OCI-LY1 (cell line): ENCODE measurements around the gene C1S.

Source experiments
- H2AFZ ChIP-seq: fragments of 200-600 bp; sonication (generic), shearing (Covaris generic); 2 replicates; pipeline ENCODE4 v1.6.0; 2014; ENCODE audit warnings: antibody characterized with exemption, mild to moderate bottlenecking, low read length
- H3F3A ChIP-seq: fragments of 200-600 bp; sonication (generic), shearing (Covaris generic); 2 replicates; pipeline ENCODE4 v1.6.0; 2014; ENCODE audit warnings: mild to moderate bottlenecking, antibody characterized with exemption, low read length, moderate library complexity; ENCODE audit not compliant: insufficient read depth
- H3K27ac ChIP-seq: fragments of 200-600 bp; sonication (generic); 2 replicates; pipeline ENCODE4 v1.5.1; 2014; ENCODE audit warnings: low read length, mixed run types, mild to moderate bottlenecking, low read depth; ENCODE audit not compliant: poor library complexity, severe bottlenecking
- H3K27me3 ChIP-seq: fragments of 200-600 bp; sonication (generic); 2 replicates; pipeline ENCODE4 v1.6.0; 2014; ENCODE audit warnings: antibody characterized with exemption, mild to moderate bottlenecking, low read length, moderate library complexity; ENCODE audit not compliant: insufficient read depth
- H3K36me3 ChIP-seq: fragments of 200-600 bp; sonication (generic); 2 replicates; pipeline ENCODE4 v1.6.1; 2014; ENCODE audit warnings: mild to moderate bottlenecking, antibody characterized with exemption, low read length, moderate library complexity, mixed read lengths; ENCODE audit not compliant: insufficient read depth
- H3K4me1 ChIP-seq: fragments of 200-600 bp; sonication (generic); 2 replicates; pipeline ENCODE4 v1.5.1; 2014; ENCODE audit warnings: mild to moderate bottlenecking, low read length, moderate library complexity; ENCODE audit not compliant: insufficient read depth, severe bottlenecking
- H3K4me2 ChIP-seq: fragments of 200-600 bp; sonication (generic), shearing (Covaris generic); 2 replicates; pipeline ENCODE4 v1.6.1; 2014; ENCODE audit warnings: low read length
- H3K4me3 ChIP-seq: fragments of 200-600 bp; sonication (generic); 2 replicates; pipeline ENCODE4 v1.5.1; 2014; ENCODE audit warnings: low read length, low read depth, mild to moderate bottlenecking, mixed read lengths; ENCODE audit not compliant: poor library complexity, severe bottlenecking
- H3K79me2 ChIP-seq: fragments of 200-600 bp; shearing (Covaris generic); 2 replicates; pipeline ENCODE4 v1.6.1; 2016; ENCODE audit warnings: mixed run types, low read length, mixed read lengths; ENCODE audit not compliant: insufficient read depth
- H3K9ac ChIP-seq: fragments of 200-600 bp; sonication (generic), shearing (Covaris generic); 2 replicates; pipeline ENCODE4 v1.6.1; 2014; ENCODE audit warnings: mild to moderate bottlenecking, low read length, mixed read lengths
- H3K9me2 ChIP-seq: fragments of 200-600 bp; sonication (generic), shearing (Covaris generic); 2 replicates; pipeline ENCODE4 v1.6.1; 2014; ENCODE audit warnings: low read depth, mild to moderate bottlenecking, low read length, mixed read lengths
- H3K9me3 ChIP-seq: fragments of 200-600 bp; shearing (Covaris generic); 2 replicates; pipeline ENCODE4 v1.6.1; 2014; ENCODE audit warnings: low read length, mixed read lengths
- H4K20me1 ChIP-seq: fragments of 200-600 bp; sonication (generic), shearing (Covaris generic); 2 replicates; pipeline ENCODE4 v1.6.0; 2016; ENCODE audit warnings: mild to moderate bottlenecking, low read length; ENCODE audit not compliant: insufficient read depth
- EZH2 ChIP-seq: fragments of 200-600 bp; sonication (generic), shearing (Covaris generic); IDR thresholded peaks from 2 replicates; pipeline ENCODE4 v1.8.0; 2017; ENCODE audit warnings: borderline replicate concordance, mixed run types, mild to moderate bottlenecking, antibody characterized with exemption, low read length, moderate library complexity, mixed read lengths
- TF ChIP-seq, protein P1 (sequence below): fragments of 200-600 bp; sonication (generic), shearing (Covaris generic); IDR thresholded peaks from 2 replicates; pipeline ENCODE4 v1.5.1; 2017; ENCODE audit warnings: mild to moderate bottlenecking, antibody characterized with exemption, low read length, moderate library complexity, mixed read lengths

Gene C1S

DNA sequence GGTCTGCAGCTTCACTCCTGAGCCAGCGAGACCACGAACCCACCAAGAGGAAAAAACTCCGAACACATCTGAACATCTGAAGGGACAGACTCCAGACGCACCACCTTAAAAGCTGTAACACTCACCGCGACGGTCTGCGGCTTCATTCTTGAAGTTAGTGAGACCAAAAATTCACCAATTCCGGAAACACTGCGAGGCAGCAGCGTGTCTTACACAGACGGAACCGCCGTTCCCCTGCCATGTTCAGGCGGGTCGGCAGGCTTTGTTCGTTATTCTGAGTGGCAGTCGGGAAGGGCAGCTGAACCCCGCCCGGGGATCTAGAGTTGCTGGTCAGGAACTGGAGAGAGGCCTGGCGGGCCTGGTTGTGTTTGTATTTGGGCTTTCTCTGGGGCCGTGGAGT is 21.9 kb upstream of the C1S start:
- no peak overlapping the region for H2AFZ ChIP-seq

DNA sequence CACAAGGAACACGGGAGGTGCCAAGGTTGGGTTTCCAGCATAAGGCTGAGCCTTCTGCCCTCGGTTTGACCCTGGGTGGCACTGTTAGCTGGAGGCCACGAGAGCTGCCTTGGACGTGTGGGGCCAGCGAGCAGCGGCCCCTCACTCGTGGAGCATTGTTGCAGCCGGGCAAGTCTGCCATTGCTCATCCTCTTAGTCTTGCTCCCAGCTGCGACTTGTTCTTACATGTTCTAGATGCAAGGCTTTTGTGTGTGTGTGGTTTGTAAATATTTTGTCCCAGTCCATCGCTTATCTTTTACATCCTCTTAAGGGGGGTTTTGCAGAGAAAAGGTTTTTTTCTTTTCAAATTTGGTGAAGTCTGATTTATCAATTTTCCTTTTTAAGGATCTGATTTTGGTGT is 21.1 kb upstream of the C1S start:
- no peaks in the 10 kb centered on the region for H3K9me3 ChIP-seq
- H3K36me3 ChIP-seq = no peaks in the 10 kb centered on the region
- no peak overlapping the region for H3K4me3 ChIP-seq
- H3K9me2 ChIP-seq = no peaks in the 10 kb centered on the region
- H3K27ac ChIP-seq = no peak overlapping the region
- H3K4me2 ChIP-seq = no peak overlapping the region
- no peaks in the 10 kb centered on the region; the same call in 1 of the 2 replicates for H3K27me3 ChIP-seq
- no peaks in the 10 kb centered on the region for H3F3A ChIP-seq
- H2AFZ ChIP-seq = no peak overlapping the region
- no peaks in the 10 kb centered on the region for H3K4me1 ChIP-seq
- no peaks in the 10 kb centered on the region for H4K20me1 ChIP-seq
- H3K9ac ChIP-seq = no peak overlapping the region
- TF ChIP-seq, protein P1, sequence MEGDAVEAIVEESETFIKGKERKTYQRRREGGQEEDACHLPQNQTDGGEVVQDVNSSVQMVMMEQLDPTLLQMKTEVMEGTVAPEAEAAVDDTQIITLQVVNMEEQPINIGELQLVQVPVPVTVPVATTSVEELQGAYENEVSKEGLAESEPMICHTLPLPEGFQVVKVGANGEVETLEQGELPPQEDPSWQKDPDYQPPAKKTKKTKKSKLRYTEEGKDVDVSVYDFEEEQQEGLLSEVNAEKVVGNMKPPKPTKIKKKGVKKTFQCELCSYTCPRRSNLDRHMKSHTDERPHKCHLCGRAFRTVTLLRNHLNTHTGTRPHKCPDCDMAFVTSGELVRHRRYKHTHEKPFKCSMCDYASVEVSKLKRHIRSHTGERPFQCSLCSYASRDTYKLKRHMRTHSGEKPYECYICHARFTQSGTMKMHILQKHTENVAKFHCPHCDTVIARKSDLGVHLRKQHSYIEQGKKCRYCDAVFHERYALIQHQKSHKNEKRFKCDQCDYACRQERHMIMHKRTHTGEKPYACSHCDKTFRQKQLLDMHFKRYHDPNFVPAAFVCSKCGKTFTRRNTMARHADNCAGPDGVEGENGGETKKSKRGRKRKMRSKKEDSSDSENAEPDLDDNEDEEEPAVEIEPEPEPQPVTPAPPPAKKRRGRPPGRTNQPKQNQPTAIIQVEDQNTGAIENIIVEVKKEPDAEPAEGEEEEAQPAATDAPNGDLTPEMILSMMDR = no peak
- no peak for TF ChIP-seq EZH2
- no peaks in the 10 kb centered on the region for H3K79me2 ChIP-seq

More for the DNA sequence above, 21.9 kb upstream of the C1S start:
- H3K9ac ChIP-seq = no peak overlapping the region
- H3K36me3 ChIP-seq = no peaks in the 10 kb centered on the region
- no peaks in the 10 kb centered on the region for H3K9me3 ChIP-seq
- H3F3A ChIP-seq = no peaks in the 10 kb centered on the region
- H3K27ac ChIP-seq = no peak overlapping the region
- no peaks in the 10 kb centered on the region for H3K4me1 ChIP-seq
- no peak overlapping the region for H3K4me3 ChIP-seq
- no peaks in the 10 kb centered on the region for H4K20me1 ChIP-seq
- H3K27me3 ChIP-seq = no peaks in the 10 kb centered on the region; the same call in 1 of the 2 replicates
- TF ChIP-seq, protein P1 = no peak
- TF ChIP-seq EZH2 = no peak
- no peak overlapping the region for H3K4me2 ChIP-seq
- no peaks in the 10 kb centered on the region for H3K9me2 ChIP-seq
- no peaks in the 10 kb centered on the region for H3K79me2 ChIP-seq

DNA sequence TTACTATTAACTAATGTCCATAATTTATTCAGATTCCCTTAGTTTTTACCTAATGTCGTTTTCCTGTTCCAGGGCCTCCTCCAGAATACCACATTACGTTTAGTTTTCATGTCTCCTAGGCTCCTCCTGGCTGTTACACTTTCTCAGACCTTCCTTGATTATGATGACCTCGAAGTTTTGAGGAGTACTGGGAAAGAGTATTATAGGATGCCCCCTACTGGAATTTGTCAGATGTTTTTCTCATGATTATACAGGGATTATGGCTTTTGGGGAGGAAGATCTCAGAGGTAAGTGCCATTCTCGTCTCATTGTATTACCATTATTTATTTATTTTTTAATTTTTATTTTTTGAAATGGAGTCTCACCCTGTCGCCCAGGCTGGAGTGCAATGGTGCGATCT is 17.7 kb upstream of the C1S start:
- H3K4me2 ChIP-seq = no peak overlapping the region
- TF ChIP-seq, protein P1 = peak; percentile 36; the same call in 1 of the 2 replicates
- TF ChIP-seq EZH2 = no peak
- no peaks in the 10 kb centered on the region for H3K36me3 ChIP-seq
- H3K9me3 ChIP-seq = no peaks in the 10 kb centered on the region
- H3K27me3 ChIP-seq = no peaks in the 10 kb centered on the region; the same call in 1 of the 2 replicates
- H3K4me3 ChIP-seq = no peak overlapping the region
- no peaks in the 10 kb centered on the region for H3K9me2 ChIP-seq
- no peak overlapping the region for H3K9ac ChIP-seq
- no peaks in the 10 kb centered on the region for H3K4me1 ChIP-seq
- H3K79me2 ChIP-seq = no peaks in the 10 kb centered on the region
- no peak overlapping the region for H3K27ac ChIP-seq
- no peaks in the 10 kb centered on the region for H4K20me1 ChIP-seq
- no peak overlapping the region for H2AFZ ChIP-seq
- no peaks in the 10 kb centered on the region for H3F3A ChIP-seq
